ENCODE results near the gene MORN4.

- TF ChIP-seq POLR2A (IDR thresholded peaks at IDR 0.05; ENCODE audit: low read depth, low read length) (no peak), CTCF (IDR thresholded peaks at IDR 0.05; ENCODE audit: extremely low read depth in 1 of 2, insufficient read depth in 1 of 2, low read depth in 1 of 2, low read length in 2 of 2) (no peak)
These were observed 52.6 kb downstream of the MORN4 start for GRCh38 chr10:97580421-97581367.

Measured in endothelial cell of umbilical vein (primary cell).